OCI-LY1 (cell line): ENCODE results near the gene JAKMIP3.

Source experiments
- CTCF ChIP-seq: fragments of 200-600 bp; sonication (generic), shearing (Covaris generic); IDR thresholded peaks from 2 replicates; pipeline ENCODE4 v1.5.1; 2017; ENCODE audit warnings: mild to moderate bottlenecking, antibody characterized with exemption, low read length, moderate library complexity, mixed read lengths
- EZH2 ChIP-seq: fragments of 200-600 bp; sonication (generic), shearing (Covaris generic); IDR thresholded peaks from 2 replicates; pipeline ENCODE4 v1.8.0; 2017; ENCODE audit warnings: borderline replicate concordance, mixed run types, mild to moderate bottlenecking, antibody characterized with exemption, low read length, moderate library complexity, mixed read lengths

GRCh38 chr10:132109341-132110110, 43.8 kb downstream of the JAKMIP3 start:
- no peak for TF ChIP-seq CTCF
- TF ChIP-seq EZH2: no peak
